HepG2 (cell line): Measurements from ENCODE around the gene MVP. TPM values are rescaled to one million over a fixed set of nuclear protein-coding genes. Genes with fewer than 3 reads are reported as not detected.

ENCODE experiments used
- ARID4A ChIP-seq: sonication (generic); formaldehyde crosslinking; IDR thresholded peaks from 2 replicates; pipeline ENCODE4 v1.5.0; 2020; ENCODE audit warnings: mild to moderate bottlenecking, missing genetic modification reagents, borderline replicate concordance
- NR2C2 ChIP-seq: sonication (generic); formaldehyde crosslinking; IDR thresholded peaks from 2 replicates; pipeline ENCODE4 v1.4.0; 2020; ENCODE audit warnings: missing genetic modification reagents, mild to moderate bottlenecking, moderate library complexity, borderline replicate concordance
- TERF1 ChIP-seq: sonication (generic); formaldehyde crosslinking; IDR thresholded peaks from 2 replicates; pipeline ENCODE4 v1.8.0; 2022; ENCODE audit warnings: mild to moderate bottlenecking, missing genetic modification reagents, moderate library complexity
- THRA ChIP-seq: sonication (generic); formaldehyde crosslinking; IDR thresholded peaks from 2 replicates; pipeline ENCODE4 v1.4.0; 2020; ENCODE audit warnings: missing genetic modification reagents, borderline replicate concordance
- ZNF431 ChIP-seq: sonication (generic); formaldehyde crosslinking; IDR thresholded peaks from 2 replicates; pipeline ENCODE4 v1.9.0; 2022; ENCODE audit warnings: missing genetic modification reagents, low read depth, mild to moderate bottlenecking, borderline replicate concordance
- polyA plus RNA-seq, 8 experiments: library from polyadenylated mRNA; depleted of rRNA in 3 of 8; stranded (reverse) in 7 of 8; unstranded in 1 of 8; fragments of >200 nt; fragmentation: Illumina TruSeq in 4 of 8; extraction: Trizol in 4 of 8; gene quantifications; 2 replicates each; pipeline versions ENCODE4 v1.2.1 to v1.2.3, GENCODE V29; 2011 to 2016; ENCODE audit warnings: low read depth in 4 of 8, missing spikeins in 1 of 8, mixed read lengths in 1 of 8; ENCODE audit not compliant: insufficient read depth in 1 of 8
- total RNA-seq, 5 experiments: library from RNA; depleted of rRNA; stranded (reverse); fragments of >200 nt; fragmentation: Illumina TruSeq; extraction: Trizol; gene quantifications; 2 replicates each; pipeline ENCODE4 v1.2.3, GENCODE V29; 2016; ENCODE audit warnings: low read depth in 1 of 5

MVP gene
- total and polyA plus RNA-seq, 2 of the 13 experiments (the other 11 are each of a cell fraction or from before 2014, with no cell fraction given), result 22.9 to 43.5 TPM

- TF ChIP-seq THRA, result no peak
- no peak for TF ChIP-seq NR2C2 (CRISPR knock-in tag)
- no peak for TF ChIP-seq ZNF431 (CRISPR knock-in tag)
- no peak for TF ChIP-seq TERF1
- 0 out of 2 replicates have a peak, but pooled peaks have one; percentile 20 for TF ChIP-seq ARID4A (CRISPR knock-in tag)
Observed at GRCh38 chr16:29868396-29869009, 48.2 kb downstream of the MVP start (continued).
